ENCODE measurements around the gene KDM2A.
A peak's percentile ranks its signal among the peaks of the same experiment; 100 is the strongest.

Gene KDM2A

DNA sequence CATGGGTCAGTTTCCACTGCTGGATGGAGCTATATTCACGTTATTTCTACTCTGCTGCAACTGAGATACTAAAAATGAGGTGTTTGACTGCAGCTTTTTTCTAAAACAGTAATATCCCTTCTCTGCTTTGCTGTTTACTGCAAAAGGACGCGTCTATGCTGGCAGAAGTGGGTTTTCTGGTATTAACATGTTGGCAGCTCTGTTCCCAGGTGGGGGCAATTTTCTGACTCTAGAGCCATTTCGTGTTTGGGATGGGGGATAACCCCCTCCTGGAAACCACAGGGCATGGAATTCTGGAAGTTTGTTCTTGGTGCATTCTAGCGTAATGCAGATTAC lies 152.1 kb downstream of the KDM2A start:
- no peak for DNase-seq (ENCODE audit: low read depth in 2 of 2, low spot score in 1 of 2)

DNA sequence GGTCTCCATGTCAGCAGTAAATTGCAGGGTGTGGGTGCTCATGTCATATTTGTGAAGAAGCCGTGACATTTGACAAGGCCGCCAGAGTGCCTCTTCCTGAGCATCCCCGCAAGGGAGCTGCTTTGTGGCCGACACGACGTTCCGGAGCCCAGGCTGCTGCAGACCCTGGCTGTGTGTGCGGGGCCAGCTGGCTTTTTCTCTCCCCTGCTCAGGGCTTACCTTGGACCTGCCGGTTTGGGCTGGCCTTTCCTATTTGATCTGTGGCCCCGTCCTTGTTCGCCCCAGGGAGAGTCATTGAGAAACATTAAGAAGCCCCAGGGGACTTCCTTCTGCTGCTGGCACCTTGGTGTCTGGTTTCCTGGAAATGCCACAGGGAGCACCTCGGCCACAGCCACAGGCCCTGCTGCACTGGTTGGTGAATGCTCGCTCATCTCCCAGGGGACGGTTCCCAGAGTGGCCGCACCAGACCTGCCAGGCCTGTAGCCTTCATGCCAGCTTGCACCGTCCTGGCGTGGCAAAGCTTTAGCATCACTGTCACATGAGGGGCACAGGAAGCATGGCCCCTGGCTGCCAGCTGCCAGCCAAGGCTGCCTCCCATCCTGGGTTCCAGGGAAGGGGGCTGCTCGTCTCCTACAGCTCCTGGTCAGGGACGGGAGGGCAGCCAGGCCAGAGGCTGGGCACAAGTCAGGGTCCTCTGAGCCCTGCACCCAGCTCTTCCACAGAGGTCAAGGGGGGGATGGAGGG lies 152.7 kb downstream of the KDM2A start:
- no peak for DNase-seq (ENCODE audit: low read depth in 2 of 2, low spot score in 1 of 2)

GRCh38 chr11:67272327-67273259 lies 153.5 kb downstream of the KDM2A start:
- no peak for DNase-seq (ENCODE audit: low read depth in 2 of 2, low spot score in 1 of 2)

GRCh38 chr11:67273260-67273990 lies 154.4 kb downstream of the KDM2A start:
- no peak for DNase-seq (ENCODE audit: low read depth in 2 of 2, low spot score in 1 of 2)

GRCh38 chr11:67274768-67275605 lies 155.9 kb downstream of the KDM2A start:
- no peak for DNase-seq (ENCODE audit: low read depth in 2 of 2, low spot score in 1 of 2)

GRCh38 chr11:67275606-67276409 lies 156.7 kb downstream of the KDM2A start:
- no peak for DNase-seq (ENCODE audit: low read depth in 2 of 2, low spot score in 1 of 2)

- no peak for DNase-seq (ENCODE audit: low read depth in 2 of 2, low spot score in 1 of 2)
These were observed 157.7 kb downstream of the KDM2A start for GRCh38 chr11:67276781-67277230.

DNA sequence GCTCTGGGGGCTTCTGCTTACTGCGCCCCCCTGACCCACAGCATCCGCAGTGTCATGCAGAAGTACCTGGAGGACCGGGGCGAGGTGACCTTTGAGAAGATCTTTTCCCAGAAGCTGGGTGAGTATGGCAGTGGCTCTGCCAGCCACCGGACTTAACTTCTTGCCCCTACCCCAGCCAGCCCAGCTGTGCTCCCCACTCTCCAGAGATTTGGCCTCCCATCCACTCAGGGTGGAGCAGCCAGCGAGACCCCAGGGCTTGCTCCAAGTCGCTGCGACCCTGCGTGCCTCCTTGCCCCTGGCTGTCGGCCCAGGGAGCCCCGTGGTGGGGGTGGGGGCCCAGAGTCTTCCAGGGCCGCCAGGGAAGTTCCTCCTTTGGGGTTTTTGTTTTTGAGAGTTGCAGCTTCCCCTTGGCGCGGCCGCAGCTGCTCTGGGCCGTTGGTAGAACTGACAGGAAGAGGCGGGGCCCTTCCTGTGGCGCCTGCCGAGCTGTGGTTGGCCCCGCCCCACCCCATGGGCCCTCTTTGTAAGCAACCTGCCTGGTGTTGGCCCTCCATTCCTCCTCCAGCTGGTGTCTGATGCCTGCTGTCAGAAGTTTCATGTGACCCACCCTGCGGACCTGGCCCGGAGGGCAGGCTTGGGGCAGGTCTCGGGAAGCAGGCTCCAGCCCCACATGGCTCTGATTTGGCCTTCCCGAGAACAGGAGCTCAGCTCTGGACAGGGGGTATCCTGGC lies 158.3 kb downstream of the KDM2A start:
- DNase-seq (ENCODE audit: low read depth in 2 of 2, low spot score in 1 of 2) = peak; percentile 74 to 76

DNA sequence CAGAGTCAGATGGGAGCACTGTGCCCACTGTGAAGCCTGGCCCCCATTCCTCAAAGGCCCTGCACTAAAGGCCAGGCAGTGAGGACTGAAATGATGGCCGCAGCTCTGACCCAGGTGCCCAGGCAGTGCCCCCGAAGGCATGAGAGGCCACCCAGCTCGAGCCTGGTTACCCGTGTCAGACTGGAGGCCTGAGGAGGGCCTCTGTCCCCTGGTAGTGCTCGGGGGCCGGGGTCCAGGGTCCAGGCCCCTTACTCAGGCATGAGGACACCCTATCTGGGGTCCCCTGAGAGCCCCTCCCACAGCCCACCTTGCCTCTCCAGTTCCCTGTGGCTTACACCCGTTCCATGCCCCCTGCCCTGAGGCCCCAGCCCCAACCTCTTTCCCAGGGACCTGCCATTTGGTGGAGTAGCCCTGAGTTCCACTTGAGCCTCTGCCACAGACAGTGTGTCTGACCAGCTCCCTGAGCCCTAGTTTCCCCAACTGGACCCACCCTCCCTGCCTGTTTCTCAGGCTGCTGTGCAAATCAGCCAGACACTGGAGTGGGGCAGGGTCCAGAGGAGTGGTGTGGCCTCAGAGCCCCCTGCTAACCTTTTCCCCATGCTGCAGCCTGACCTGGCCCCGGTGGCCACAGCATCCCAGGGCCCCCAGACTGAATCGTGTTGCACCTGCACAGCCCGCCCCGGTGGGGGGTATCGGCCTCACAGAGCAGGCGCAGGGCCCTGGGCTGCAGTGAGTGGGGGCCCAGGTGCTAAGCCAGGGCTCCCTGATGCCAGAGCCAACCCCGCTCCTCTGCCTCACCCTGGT lies 159.3 kb downstream of the KDM2A start:
- no peak for DNase-seq (ENCODE audit: low read depth in 2 of 2, low spot score in 1 of 2)

- DNase-seq (ENCODE audit: low read depth in 2 of 2, low spot score in 1 of 2) = no peak
These were observed 160.0 kb downstream of the KDM2A start for GRCh38 chr11:67278939-67279588.

- DNase-seq (ENCODE audit: low read depth in 2 of 2, low spot score in 1 of 2) = no peak
These were observed 160.7 kb downstream of the KDM2A start for GRCh38 chr11:67279589-67280340.

GRCh38 chr11:67280341-67280787 lies 161.3 kb downstream of the KDM2A start:
- no peak for DNase-seq (ENCODE audit: low read depth in 2 of 2, low spot score in 1 of 2)

DNA sequence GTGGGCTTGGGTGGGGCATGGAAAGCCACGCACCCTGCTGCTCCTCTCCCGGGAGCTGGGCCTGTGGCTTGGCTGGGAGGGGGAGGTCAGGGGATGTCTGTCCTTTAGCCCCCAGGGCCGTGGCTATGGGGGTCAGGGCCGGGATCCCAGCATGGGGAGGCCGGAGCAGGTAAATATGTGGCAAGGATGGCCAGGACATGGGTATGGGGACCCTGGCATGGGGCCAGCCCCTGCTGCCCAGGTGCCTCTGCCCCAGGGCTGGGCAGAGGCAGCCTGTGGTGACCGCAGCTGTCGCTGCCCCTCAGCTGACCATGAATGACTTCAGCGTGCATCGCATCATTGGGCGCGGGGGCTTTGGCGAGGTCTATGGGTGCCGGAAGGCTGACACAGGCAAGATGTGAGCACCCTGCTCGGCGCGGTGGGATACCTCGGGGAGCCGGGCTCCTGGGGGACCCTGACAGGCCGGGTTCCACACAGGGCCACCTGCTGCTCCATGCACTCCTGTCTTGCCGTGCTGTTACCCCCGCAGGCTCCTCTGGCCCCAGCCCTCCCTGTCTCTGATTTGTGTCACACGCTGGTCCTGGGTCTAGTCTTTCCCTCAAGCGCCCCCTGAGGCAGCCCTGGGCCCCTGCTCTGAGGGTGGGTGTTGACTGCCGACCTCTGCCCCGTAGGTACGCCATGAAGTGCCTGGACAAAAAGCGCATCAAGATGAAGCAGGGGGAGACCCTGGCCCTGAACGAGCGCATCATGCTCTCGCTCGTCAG lies 161.9 kb downstream of the KDM2A start:
- no peak for DNase-seq (ENCODE audit: low read depth in 2 of 2, low spot score in 1 of 2)

GRCh38 chr11:67281552-67282150 lies 162.6 kb downstream of the KDM2A start:
- DNase-seq (ENCODE audit: low read depth in 2 of 2, low spot score in 1 of 2) = no peak

- no peak for DNase-seq (ENCODE audit: low read depth in 2 of 2, low spot score in 1 of 2)
These were observed 163.3 kb downstream of the KDM2A start for GRCh38 chr11:67282155-67282875.

Measured in stimulated activated CD8-positive, alpha-beta memory T cell treated with anti-CD3 and anti-CD28 coated beads, Interleukin-4, amount 100 ng/mL, for 1 hour (primary cell).